ENCODE results near the gene TAF12. TPM values are rescaled to one million over a fixed set of nuclear protein-coding genes. Genes with fewer than 3 reads are reported as not detected.

The TAF12 gene
- total and polyA plus RNA-seq, 2 of the 4 experiments (the other 2 are of a cell fraction), result 28.8 to 31.7 TPM

GRCh38 chr1:28604411-28604810 is 38.5 kb downstream of the TAF12 start:
- DNase-seq, result no peak
- CTCF ChIA-PET, result interaction anchor here (0.6 kb wide), 1 partner anchor 63 kb away, joined by 3 read pairs; no protein-coding TSS in a partner anchor
- in situ Hi-C loops (cut with MboI; ENCODE audit: low sequenced_read_pairs), result loop anchor here (5.0 to 10.0 kb wide), 4 partner anchors 87 to 350 kb away; partner anchors contain the start of genes PHACTR4 and SESN2

More at GRCh38 chr1:28604411-28604810, 38.5 kb downstream of the TAF12 start:
- TF ChIP-seq SMC3 (IDR thresholded peaks at IDR 0.05; ENCODE audit: low read depth, low read length), result no peak
- TF ChIP-seq MXI1 (IDR thresholded peaks at IDR 0.05; ENCODE audit: borderline replicate concordance, low read depth, low read length), result no peak
- no peak for TF ChIP-seq USF2 (IDR thresholded peaks at IDR 0.05; ENCODE audit: low read depth, low read length)
- TF ChIP-seq MAZ (IDR thresholded peaks at IDR 0.05; ENCODE audit: borderline replicate concordance, low read depth, low read length), result no peak
- TF ChIP-seq RFX5 (IDR thresholded peaks at IDR 0.05; ENCODE audit: low read depth, low read length), result no peak
- no peak for TF ChIP-seq FOS (IDR thresholded peaks at IDR 0.05; ENCODE audit: low read depth, low read length)
- TF ChIP-seq RAD21 (IDR thresholded peaks at IDR 0.05; ENCODE audit: low read length), result no peak
- TF ChIP-seq CEBPB (IDR thresholded peaks at IDR 0.05; ENCODE audit: low read depth, low read length), result no peak
- TF ChIP-seq NFE2L2 (IDR thresholded peaks at IDR 0.05; ENCODE audit: low read depth, low read length), result no peak
- Histone ChIP-seq H3K56ac (ENCODE audit: extremely low read depth, insufficient read depth, low read length) (no peak overlapping the region), H3K27ac (ENCODE audit: insufficient read depth, low read length) (no peak overlapping the region), H3K4me1 (ENCODE audit: control insufficient read depth, insufficient read depth, low read length) (peaks cover 8% of the 10 kb centered on the region), H2AFZ (replicated peaks; ENCODE audit: low read length, poor library complexity) (no peak overlapping the region), H2BK120ac (ENCODE audit: low read depth, low read length) (no peak overlapping the region), H4K20me1 (ENCODE audit: insufficient read depth, low read length) (peaks cover 10% of the 10 kb centered on the region), H4K5ac (ENCODE audit: low read depth, low read length) (no peak overlapping the region), H4K91ac (ENCODE audit: insufficient read depth, low read depth, low read length) (no peak overlapping the region), H3K27me3 (ENCODE audit: control insufficient read depth, insufficient read depth, low read length) (no peaks in the 10 kb centered on the region), H2BK5ac (ENCODE audit: low read depth, low read length, poor library complexity, severe bottlenecking) (no peak overlapping the region), H4K8ac (ENCODE audit: low read depth in 2 of 2, low read length in 2 of 2) (no peak overlapping the region), H3K4me3 (ENCODE audit: insufficient read depth, low read depth, low read length) (no peak overlapping the region), H3K9ac (ENCODE audit: low read depth, low read length) (no peak overlapping the region), H3K4ac (ENCODE audit: low read depth, low read length) (no peak overlapping the region), H3K79me1 (ENCODE audit: low read depth in 1 of 2, low read length in 2 of 2) (peaks cover 0 to 6% of the 10 kb centered on the region in 2 experiments; a peak in 1 of 4 replicates), H3K18ac (ENCODE audit: low read depth, low read length) (no peak overlapping the region), H3K14ac (replicated peaks; ENCODE audit: low read depth, low read length) (no peak overlapping the region), H2AK5ac (ENCODE audit: low read depth, low read length) (no peak overlapping the region), H2BK15ac (ENCODE audit: low read depth, low read length) (no peak overlapping the region), H3K4me2 (ENCODE audit: low read depth, low read length) (no peak overlapping the region), H2AK9ac (replicated peaks; ENCODE audit: low read depth, low read length, poor library complexity) (no peak overlapping the region), H3K9me1 (ENCODE audit: insufficient read depth, low read length) (peaks cover 6% of the 10 kb centered on the region), H3K9me3 (ENCODE audit: control insufficient read depth, insufficient read depth, low read length) (no peaks in the 10 kb centered on the region), H3K23ac (ENCODE audit: low read depth, low read length) (no peak overlapping the region), H2BK20ac (ENCODE audit: low read depth, low read length) (no peak overlapping the region), H3K36me3 (ENCODE audit: control insufficient read depth, insufficient read depth, low read length) (peaks cover 24% of the 10 kb centered on the region)
- intact Hi-C loops (cut with micrococcal nuclease), result loop anchor here (5.0 kb wide), 1 partner anchor 342 kb away; no protein-coding TSS in a partner anchor
- POLR2A ChIA-PET (ENCODE audit: unreplicated experiment), result no interaction called here
- WGBS, 2 experiments (ENCODE audit: extremely low coverage in 2 of 2, insufficient read length in 1 of 2), result 93% methylated on average over 5 of the region's 5 CpGs; no CpG with 5 or more reads in 1 of the 2 experiments
- no peak for ATAC-seq (ENCODE audit: low read depth)
- BruUV-seq (replicated peaks), result no TSS peak
- dilution Hi-C loops (cut with HindIII; ENCODE audit: low sequenced_read_pairs, unreplicated experiment), result no loop called here

Data from IMR-90 (cell line).